ENCODE measurements around the gene PABPN1.

DNA sequence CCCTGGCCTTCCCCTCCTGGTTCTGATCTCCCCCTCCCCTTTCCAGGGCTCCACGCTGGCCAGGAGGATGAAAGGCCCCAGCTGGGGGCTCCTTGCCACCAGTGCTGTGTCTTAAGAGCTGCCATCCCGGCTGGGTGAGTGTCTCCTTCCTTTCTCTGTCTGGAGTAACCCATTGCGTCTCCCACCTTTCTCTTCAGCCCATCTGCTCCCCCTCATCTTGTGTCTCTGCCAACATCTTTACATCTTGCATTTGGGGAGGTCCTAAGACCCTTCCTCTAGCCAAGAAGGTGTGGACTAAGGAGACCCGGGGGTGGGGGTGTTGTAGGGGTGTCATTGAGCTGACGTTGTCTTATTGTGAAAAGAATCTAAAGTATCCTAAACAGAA lies 14.1 kb upstream of the PABPN1 start:
- TF ChIP-seq TOX (CRISPR knock-in tag; IDR thresholded peaks at IDR 0.05; ENCODE audit: borderline replicate concordance) (no peak), ESRRG (CRISPR knock-in tag; IDR thresholded peaks at IDR 0.05) (no peak), ARNTL (CRISPR knock-in tag; IDR thresholded peaks at IDR 0.05; ENCODE audit: borderline replicate concordance, low read depth) (no peak), BACH2 (CRISPR knock-in tag; IDR thresholded peaks at IDR 0.05; ENCODE audit: borderline replicate concordance) (no peak), RARB (CRISPR knock-in tag; IDR thresholded peaks at IDR 0.05) (no peak), OSR1 (CRISPR knock-in tag; IDR thresholded peaks at IDR 0.05) (no peak), ZFP30 (CRISPR knock-in tag; IDR thresholded peaks at IDR 0.05) (no peak), ZFP3 (CRISPR knock-in tag; IDR thresholded peaks at IDR 0.05) (no peak), ZNF8 (CRISPR knock-in tag; IDR thresholded peaks at IDR 0.05) (no peak)
- TF ChIP-seq, protein P1, sequence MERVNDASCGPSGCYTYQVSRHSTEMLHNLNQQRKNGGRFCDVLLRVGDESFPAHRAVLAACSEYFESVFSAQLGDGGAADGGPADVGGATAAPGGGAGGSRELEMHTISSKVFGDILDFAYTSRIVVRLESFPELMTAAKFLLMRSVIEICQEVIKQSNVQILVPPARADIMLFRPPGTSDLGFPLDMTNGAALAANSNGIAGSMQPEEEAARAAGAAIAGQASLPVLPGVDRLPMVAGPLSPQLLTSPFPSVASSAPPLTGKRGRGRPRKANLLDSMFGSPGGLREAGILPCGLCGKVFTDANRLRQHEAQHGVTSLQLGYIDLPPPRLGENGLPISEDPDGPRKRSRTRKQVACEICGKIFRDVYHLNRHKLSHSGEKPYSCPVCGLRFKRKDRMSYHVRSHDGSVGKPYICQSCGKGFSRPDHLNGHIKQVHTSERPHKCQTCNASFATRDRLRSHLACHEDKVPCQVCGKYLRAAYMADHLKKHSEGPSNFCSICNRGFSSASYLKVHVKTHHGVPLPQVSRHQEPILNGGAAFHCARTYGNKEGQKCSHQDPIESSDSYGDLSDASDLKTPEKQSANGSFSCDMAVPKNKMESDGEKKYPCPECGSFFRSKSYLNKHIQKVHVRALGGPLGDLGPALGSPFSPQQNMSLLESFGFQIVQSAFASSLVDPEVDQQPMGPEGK (CRISPR knock-in tag; IDR thresholded peaks at IDR 0.05; ENCODE audit: borderline replicate concordance), result no peak
- TF ChIP-seq, protein P2, sequence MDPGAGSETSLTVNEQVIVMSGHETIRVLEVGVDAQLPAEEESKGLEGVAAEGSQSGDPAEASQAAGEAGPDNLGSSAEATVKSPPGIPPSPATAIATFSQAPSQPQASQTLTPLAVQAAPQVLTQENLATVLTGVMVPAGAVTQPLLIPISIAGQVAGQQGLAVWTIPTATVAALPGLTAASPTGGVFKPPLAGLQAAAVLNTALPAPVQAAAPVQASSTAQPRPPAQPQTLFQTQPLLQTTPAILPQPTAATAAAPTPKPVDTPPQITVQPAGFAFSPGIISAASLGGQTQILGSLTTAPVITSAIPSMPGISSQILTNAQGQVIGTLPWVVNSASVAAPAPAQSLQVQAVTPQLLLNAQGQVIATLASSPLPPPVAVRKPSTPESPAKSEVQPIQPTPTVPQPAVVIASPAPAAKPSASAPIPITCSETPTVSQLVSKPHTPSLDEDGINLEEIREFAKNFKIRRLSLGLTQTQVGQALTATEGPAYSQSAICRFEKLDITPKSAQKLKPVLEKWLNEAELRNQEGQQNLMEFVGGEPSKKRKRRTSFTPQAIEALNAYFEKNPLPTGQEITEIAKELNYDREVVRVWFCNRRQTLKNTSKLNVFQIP (CRISPR knock-in tag; IDR thresholded peaks at IDR 0.05; ENCODE audit: borderline replicate concordance, low read depth), result no peak
